ENCODE measurements around the gene SIRT5.

Gene SIRT5

DNA sequence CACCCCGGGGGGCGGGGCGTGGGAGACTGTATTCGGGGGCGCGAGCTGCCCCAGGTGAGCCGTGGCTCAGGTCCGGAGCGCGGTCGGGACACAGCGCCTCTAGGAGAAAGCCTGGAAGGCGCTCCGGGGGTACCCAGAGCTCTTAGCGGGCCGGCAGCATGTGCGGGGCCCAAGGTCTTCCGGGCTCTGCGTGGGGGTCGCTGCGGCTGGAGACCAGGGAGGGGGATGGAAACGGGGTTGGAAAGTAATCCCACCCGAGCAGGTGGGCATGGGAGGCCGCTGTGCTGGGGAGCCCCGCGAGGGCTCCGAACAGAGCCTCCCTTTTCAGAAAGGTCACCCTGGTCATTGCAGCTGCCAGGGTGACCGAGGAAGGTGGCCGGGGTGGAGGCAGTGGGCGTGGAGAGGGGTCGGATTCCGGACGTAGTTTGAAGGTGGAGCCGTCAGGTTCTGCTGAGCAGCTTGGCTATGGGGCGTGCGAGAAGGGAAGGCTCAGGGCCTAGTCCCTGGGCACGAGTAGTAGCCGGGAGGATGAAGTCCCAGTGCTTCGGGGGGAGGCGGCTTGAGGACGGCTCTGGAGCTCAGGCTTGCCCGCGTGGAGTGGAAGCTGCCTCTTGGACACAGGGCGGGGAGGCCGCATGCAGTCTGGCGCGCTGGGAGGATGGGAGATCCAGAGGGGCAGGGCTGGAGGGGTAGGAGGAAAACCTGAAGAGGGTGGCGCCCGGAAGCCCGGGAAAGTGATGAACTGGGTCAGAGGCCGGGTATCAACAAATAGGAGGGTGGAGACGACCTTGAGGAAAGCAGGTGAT, at the start of gene SIRT5:
Gene SIRT5 (plus strand): TSS at position 31 of the 806 bp plus-strand sequence. CDS start 9,510 bp downstream, outside the sequence.
- DNase-seq, result peak; percentile 59

GRCh38 chr6:13524801-13525508, 49.4 kb upstream of the SIRT5 start:
- no peak for DNase-seq

GRCh38 chr6:13526357-13526726, 48.1 kb upstream of the SIRT5 start:
- no peak for DNase-seq

DNA sequence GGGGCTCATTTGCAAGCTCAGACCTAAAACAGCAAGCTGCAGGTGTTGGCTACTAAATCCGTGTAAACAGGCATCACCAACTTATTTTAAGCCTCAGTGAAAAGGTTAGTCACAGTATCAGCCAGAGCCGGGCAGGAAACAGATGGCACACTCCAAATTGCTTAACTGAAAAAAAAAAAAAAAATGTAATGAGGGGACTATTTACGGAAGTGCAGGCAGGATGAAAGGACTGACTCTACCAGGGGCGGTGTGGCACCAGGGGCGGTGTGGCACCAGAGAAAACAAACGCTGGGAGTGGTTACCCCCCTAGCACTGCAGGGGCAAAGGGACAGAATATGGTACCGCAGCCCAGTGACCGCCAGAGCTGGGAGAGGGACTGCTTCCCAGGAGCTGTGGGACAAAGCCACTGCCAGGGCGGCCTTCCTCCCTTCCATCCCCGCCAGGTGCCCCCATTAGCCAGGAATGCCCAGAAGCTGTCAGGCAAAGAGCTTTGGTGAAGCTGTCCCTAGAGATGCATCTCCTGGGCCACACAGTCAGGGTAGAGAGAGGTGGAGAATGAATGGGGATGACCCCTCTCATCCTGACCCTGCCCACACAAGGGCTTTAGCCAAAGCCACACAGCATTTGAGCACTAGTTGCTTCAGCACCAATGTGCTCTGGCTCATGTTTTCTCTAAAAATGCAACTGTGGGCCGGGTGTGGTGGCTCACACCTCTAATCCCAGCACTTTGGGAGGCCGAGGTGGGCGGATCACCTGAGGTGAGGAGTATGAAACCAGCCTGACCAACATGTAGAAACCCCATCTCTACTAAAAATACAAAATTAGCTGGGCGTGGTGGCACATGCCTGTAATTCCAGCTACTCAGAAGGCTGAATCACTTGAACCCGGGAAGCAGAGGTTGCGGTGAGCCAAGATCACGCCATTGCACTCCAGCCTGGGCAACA, 47.4 kb upstream of the SIRT5 start:
- no peak for DNase-seq

- DNase-seq, result no peak
Observed at GRCh38 chr6:13527671-13528056, 46.7 kb upstream of the SIRT5 start.

DNA sequence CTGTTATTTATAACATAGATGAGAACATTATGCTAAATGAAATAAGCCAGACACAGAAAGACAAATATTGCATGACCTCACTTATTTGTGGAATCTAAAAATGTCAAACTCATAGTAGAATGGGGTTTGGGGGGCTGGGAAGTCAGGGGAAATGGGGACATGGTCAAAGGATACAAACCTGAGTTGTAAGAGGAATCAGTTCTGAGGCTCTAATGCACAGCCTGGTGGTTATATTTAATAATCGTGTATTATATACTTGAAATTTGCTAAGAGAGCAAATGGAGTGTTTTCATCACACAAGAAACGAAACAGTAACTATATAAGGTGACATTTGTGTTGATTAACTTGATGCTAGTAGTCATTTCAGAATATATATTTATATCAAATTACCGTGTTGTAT, 46.2 kb upstream of the SIRT5 start:
- no peak for DNase-seq

DNA sequence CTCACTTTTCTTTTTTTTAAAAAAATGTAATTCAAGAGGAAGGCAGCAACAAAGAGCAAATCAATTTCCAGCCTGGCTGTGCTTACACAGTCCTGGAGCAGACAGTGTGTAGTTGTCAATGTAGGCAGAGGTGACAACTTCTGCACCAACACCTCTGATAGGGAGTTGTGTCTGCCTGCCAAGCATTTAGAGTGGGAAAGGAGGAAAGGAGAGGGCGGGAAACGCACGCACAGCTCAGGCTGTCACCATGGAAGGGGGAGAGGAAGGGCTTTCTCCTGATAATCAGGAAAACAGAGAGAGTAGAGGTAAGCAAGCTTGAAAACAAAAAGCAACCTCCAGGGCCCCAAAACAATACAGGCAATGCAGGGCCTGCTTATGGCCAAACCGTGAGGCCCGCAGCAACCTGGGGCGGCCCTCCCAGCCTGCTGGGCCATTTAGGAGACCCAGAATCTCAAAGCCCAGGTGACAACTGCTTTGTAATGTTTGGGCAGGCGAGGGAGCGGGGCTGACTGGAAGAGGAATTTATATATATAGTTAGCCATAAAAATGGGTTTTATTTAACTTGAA, 45.5 kb upstream of the SIRT5 start:
- DNase-seq, result no peak

DNA sequence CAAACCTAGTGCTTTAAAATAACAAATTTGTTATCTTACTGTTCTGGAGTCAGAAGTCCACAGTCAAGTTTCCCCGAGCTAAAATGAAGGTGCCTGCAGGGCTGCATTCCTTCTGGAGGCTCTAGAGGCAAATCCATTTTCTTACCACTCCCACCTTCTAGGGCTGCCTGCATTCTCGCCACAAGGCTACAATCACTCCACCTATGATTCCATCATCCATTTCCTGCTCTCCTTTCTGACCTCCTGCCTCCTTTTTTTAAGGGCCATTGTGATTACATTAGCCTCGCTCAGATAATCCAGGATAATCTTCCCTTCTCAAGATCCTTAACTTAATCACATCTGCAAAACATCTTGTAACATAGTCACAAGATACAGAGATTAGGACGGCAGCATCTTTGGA, 42.4 kb upstream of the SIRT5 start:
- DNase-seq, result no peak

GRCh38 chr6:13534536-13534935, 39.9 kb upstream of the SIRT5 start:
- DNase-seq, result no peak

- no peak for DNase-seq
Observed at GRCh38 chr6:13535306-13535705, 39.1 kb upstream of the SIRT5 start.

DNA sequence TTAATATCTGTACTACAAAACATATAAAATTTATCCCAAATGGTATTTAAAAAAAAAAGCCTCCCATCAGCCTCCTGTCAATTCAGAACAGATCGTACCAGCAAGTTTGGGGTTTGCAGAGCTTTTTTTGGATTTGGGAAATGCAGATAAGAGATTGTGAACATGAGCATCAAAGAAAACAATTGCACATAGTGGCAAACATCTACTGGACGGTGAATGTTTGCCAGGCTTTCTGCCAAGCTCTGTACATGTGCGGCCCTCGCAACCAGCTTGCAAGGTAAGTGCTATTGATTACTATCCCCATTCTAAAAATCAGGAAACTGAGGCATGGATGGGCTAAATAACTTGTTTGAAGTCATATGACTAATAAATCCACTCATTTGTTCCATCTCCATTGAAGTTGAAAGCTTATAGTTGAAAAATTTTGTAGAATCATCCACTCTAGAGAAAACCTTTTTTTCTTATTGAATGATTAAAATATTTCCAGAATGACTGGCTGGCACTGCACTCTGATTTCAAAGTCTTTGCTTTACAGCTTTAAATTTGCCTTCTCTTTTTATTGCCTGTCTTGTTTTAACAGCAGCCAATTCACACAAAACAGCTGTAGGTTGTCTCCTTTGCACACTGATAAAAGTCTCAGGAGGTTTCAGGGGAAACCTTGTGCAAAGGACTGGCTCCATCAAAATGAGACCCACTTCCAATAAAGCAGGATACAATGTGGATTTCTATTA, 37.4 kb upstream of the SIRT5 start:
- DNase-seq, result no peak

GRCh38 chr6:13537527-13537897, 36.9 kb upstream of the SIRT5 start:
- DNase-seq, result no peak

GRCh38 chr6:13538084-13538483, 36.3 kb upstream of the SIRT5 start:
- DNase-seq, result peak; percentile 43

GRCh38 chr6:13538600-13538999, 35.8 kb upstream of the SIRT5 start:
- no peak for DNase-seq

DNA sequence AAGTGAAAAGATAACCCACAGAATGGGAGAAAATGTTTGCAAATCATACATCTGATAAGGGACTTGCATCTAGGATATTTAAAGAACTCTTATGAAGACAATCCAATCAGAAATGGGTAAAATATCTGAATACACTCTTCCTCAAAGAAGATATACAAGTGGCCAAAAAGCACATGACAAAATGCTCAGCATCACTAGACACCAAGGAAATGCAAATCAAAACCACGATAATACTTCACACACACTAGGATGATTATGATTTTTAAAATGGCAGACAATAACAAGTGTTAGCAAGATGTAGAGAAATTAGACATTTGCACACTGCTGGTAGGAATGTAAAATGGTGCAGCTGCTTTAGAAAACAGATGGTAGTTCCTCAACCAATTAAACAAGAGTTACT, 34.8 kb upstream of the SIRT5 start:
- DNase-seq, result no peak

DNA sequence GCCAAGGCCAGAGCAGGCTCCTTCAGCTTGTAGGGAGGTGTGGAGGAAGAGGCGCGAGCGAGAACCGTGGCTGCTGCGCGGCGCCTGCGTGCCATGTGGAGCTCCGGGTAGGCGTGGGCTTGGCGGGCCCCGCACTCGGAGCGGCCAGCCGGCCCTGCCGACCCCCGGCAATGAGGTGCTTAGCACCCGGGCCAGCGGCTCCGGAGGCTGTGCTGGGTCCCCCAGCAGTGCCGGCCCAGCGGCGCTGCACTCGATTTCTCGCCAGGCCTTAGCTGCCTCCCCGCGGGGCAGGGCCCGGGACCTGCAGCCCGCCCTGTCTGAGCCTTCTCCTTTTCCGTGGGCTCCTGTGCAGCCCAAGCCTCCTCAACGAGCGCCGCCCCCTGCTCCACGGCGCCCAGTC, 32.9 kb upstream of the SIRT5 start:
- no peak for DNase-seq

DNA sequence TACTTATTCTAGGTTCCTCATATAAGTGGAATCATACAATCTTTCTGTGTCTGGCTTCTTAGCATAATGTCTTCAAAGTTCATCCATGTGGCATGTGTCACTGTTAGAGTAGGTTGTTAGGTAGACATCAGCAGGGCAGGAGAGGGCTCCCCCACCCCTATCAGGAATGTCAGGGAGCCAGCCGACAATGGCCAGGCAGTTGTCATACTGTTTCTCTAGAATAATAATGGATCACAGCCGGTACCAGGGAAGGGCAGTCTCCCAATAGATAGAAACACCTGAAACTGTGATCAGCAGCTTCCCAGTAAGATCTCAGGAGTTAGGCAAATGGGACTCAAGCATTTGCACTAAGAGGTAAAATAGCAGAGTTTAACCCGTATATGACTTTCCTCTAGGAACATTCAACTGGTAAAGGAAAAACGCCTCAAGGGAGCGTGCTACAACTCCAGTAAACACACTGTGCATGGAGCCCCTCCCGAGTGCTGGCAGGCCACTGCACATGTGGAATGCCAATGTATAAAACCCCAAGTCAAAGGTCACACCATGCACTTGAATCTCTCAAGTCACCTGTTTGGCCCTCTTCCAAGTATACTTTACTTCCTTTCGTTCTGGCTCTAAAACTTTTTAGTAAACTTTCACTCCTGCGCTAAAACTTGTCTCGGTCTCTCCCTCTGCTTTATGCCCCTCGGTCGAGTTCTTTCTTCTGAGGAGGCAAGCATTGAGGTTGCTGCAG, 29.8 kb upstream of the SIRT5 start:
- DNase-seq, result no peak

DNA sequence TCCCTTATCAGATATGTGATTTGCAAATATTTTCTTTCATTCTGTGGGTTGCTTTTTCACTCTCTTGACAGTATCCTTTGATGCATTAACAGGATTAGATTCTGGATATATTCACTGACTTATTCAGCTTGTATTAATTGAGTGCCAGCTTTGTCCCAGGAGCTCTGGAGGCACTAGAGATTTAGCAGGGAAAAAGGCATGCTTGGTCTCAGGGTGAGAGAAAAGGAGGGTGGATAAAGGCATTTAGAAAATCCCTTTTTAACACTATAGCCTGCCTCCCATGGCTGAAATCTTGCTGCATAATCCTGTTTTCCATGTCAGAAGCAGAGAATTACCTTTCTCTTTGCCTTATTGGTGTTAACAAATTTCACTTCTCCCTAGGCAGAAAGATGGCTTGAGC, 28.5 kb upstream of the SIRT5 start:
- DNase-seq, result no peak

DNA sequence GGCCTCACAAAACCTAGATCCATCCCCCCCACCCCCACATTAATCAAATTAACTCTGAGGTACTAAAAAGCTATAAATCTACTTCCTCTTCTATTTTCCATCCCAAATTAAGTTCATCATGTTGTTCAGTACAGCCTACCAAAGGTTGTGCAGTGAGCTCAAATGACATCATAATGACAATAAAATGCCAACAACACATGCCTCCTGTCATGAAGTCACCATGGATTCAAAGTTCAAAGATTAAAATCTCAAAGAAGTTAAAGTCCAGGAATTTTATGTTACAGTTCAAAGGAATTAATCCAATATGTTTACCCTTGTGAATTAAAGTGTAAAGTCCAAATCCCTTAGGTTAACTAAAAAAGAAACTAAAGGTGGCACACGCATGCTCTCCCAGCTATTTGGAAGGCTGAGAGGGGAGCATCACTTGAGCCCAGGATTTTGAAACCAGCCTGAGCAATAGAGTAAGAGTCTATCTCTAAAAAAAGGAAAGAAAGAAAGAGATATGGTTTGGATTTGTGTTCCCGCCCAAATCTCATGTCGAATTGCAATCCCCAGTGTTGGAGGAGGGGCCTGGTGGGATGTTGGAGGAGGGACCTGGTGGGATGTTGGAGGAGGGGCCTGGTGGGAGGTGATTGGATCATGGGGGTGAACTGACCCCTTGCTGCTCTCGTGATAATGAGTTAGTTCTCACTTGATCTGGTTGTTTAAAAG, 25.7 kb upstream of the SIRT5 start:
- no peak for DNase-seq

- DNase-seq, result no peak
Observed at GRCh38 chr6:13550656-13551055, 23.7 kb upstream of the SIRT5 start.

- DNase-seq, result no peak
Observed at GRCh38 chr6:13553646-13554045, 20.8 kb upstream of the SIRT5 start.
